Eye (tissue), 1 donor: ENCODE results near the gene ZNF446.
"Not testable (repeated sequence)": the region's sequence is repeated elsewhere in the genome, so short reads cannot be mapped to it uniquely, and the experiment has no call there.

Source experiments
- DNase-seq: peaks from one replicate; pipeline ENCODE4 v3.0.0-alpha.2; 2015

ZNF446 gene

GRCh38 chr19:58470837-58471543 is 5.2 kb upstream of the ZNF446 start:
- DNase-seq, result not testable (repeated sequence)

- no peak for DNase-seq
Observed at GRCh38 chr19:58471736-58472135, 4.4 kb upstream of the ZNF446 start.

- DNase-seq, result no peak
Observed at GRCh38 chr19:58473775-58474174, 2.4 kb upstream of the ZNF446 start.

GRCh38 chr19:58474291-58474996 is 1.7 kb upstream of the ZNF446 start:
- DNase-seq, result no peak

- DNase-seq, result no peak
Observed at GRCh38 chr19:58474997-58475713, 997 bp upstream of the ZNF446 start.

GRCh38 chr19:58476498-58477015 is 405 bp downstream of the ZNF446 start:
- no peak for DNase-seq

GRCh38 chr19:58477130-58477529 is 978 bp downstream of the ZNF446 start:
- DNase-seq, result no peak

- DNase-seq, result no peak
Observed at GRCh38 chr19:58477871-58478270, 1.7 kb downstream of the ZNF446 start.

- no peak for DNase-seq
Observed at GRCh38 chr19:58479303-58479702, 3.2 kb downstream of the ZNF446 start.

GRCh38 chr19:58479736-58480480 is 3.8 kb downstream of the ZNF446 start:
- DNase-seq, result no peak

- no peak for DNase-seq
Observed at GRCh38 chr19:58480481-58480830, 4.3 kb downstream of the ZNF446 start.

GRCh38 chr19:58480831-58481230 is 4.7 kb downstream of the ZNF446 start:
- no peak for DNase-seq

- DNase-seq, result no peak
Observed at GRCh38 chr19:58482372-58482771, 6.2 kb downstream of the ZNF446 start.

GRCh38 chr19:58483776-58484175 is 7.6 kb downstream of the ZNF446 start:
- DNase-seq, result no peak

GRCh38 chr19:58484349-58484748 is 8.2 kb downstream of the ZNF446 start:
- DNase-seq, result not testable (repeated sequence)

GRCh38 chr19:58491393-58491792 is 15.2 kb downstream of the ZNF446 start:
- DNase-seq, result no peak

GRCh38 chr19:58492265-58492664 is 16.1 kb downstream of the ZNF446 start:
- DNase-seq, result no peak

GRCh38 chr19:58497634-58498170 is 21.6 kb downstream of the ZNF446 start:
- no peak for DNase-seq

GRCh38 chr19:58498316-58499020 is 22.3 kb downstream of the ZNF446 start:
- DNase-seq, result no peak

- peak; percentile 99 for DNase-seq
Observed at GRCh38 chr19:58499021-58499927, 23.1 kb downstream of the ZNF446 start.

GRCh38 chr19:58500242-58500641 is 24.1 kb downstream of the ZNF446 start:
- no peak for DNase-seq
